ENCODE data around the gene AGPS.

DNA sequence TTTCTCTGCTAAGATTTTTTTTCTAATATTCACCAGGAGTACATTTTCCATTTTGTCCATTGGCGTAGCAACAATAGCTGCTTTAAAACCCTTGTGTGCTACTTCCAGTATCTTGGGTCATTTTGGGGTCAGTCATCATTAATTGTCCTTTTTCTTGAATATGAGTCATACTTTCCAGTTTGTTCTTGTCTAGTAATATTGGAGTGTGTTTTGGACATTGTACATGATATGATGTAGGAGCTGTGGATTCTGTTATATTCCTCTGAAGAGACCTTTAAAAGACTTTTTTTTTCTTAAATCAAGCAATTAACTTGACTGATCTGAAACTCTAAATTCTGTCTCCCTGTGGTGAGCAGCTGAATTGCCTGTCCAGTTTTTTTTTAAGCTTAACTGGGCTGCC is 40.8 kb downstream of the AGPS start:
- TF ChIP-seq BCL11A (tag by site-specific recombination; IDR thresholded peaks at IDR 0.05; ENCODE audit: low read depth) (no peak), ZNF274 (IDR thresholded peaks at IDR 0.05; ENCODE audit: low read length) (no peak), ZNF274 (tag by site-specific recombination; IDR thresholded peaks at IDR 0.05; ENCODE audit: borderline replicate concordance) (no peak), ZBTB1 (tag by site-specific recombination; IDR thresholded peaks at IDR 0.05) (no peak), ZNF548 (tag by site-specific recombination; IDR thresholded peaks at IDR 0.05) (no peak), TCF7L2 (IDR thresholded peaks at IDR 0.05; ENCODE audit: borderline replicate concordance, low read depth, low read length) (no peak)
- TF ChIP-seq, protein P1, sequence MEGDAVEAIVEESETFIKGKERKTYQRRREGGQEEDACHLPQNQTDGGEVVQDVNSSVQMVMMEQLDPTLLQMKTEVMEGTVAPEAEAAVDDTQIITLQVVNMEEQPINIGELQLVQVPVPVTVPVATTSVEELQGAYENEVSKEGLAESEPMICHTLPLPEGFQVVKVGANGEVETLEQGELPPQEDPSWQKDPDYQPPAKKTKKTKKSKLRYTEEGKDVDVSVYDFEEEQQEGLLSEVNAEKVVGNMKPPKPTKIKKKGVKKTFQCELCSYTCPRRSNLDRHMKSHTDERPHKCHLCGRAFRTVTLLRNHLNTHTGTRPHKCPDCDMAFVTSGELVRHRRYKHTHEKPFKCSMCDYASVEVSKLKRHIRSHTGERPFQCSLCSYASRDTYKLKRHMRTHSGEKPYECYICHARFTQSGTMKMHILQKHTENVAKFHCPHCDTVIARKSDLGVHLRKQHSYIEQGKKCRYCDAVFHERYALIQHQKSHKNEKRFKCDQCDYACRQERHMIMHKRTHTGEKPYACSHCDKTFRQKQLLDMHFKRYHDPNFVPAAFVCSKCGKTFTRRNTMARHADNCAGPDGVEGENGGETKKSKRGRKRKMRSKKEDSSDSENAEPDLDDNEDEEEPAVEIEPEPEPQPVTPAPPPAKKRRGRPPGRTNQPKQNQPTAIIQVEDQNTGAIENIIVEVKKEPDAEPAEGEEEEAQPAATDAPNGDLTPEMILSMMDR (tag by site-specific recombination; IDR thresholded peaks at IDR 0.05) = no peak
- TF ChIP-seq, protein P2, sequence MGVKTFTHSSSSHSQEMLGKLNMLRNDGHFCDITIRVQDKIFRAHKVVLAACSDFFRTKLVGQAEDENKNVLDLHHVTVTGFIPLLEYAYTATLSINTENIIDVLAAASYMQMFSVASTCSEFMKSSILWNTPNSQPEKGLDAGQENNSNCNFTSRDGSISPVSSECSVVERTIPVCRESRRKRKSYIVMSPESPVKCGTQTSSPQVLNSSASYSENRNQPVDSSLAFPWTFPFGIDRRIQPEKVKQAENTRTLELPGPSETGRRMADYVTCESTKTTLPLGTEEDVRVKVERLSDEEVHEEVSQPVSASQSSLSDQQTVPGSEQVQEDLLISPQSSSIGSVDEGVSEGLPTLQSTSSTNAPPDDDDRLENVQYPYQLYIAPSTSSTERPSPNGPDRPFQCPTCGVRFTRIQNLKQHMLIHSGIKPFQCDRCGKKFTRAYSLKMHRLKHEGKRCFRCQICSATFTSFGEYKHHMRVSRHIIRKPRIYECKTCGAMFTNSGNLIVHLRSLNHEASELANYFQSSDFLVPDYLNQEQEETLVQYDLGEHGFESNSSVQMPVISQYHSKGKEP (tag by site-specific recombination; IDR thresholded peaks at IDR 0.05) = no peak

Data from HEK293 (cell line).